Esophagus mucosa (tissue), 1 donor: Measurements from ENCODE around the gene LRRC17. TPM values are rescaled to one million over a fixed set of nuclear protein-coding genes. Genes with fewer than 3 reads are reported as not detected.
"Not testable (repeated sequence)": the region's sequence is repeated elsewhere in the genome, so short reads cannot be mapped to it uniquely, and the experiment has no call there.

Source experiments
- ATAC-seq: fragments of 200-7000 bp; cut with Tn5 transposase; one replicate; pipeline ENCODE4 v1.9.1; 2020
- total RNA-seq: library from RNA; stranded (reverse); gene quantifications from one replicate; pipeline ENCODE4 v1.2.4, GENCODE V29; 2023
- donor health status: DM: yes; HTN: yes; CAD: no.

LRRC17 gene
- total RNA-seq, 1 donor from 2014 or later, result 0.32 TPM

GRCh38 chr7:102943423-102944169 is 30.8 kb downstream of the LRRC17 start:
- ATAC-seq, result no peak

- no peak for ATAC-seq
Measured at GRCh38 chr7:102944241-102944640, 31.4 kb downstream of the LRRC17 start.

- no peak for ATAC-seq
Measured at GRCh38 chr7:102951839-102952238, 39.0 kb downstream of the LRRC17 start.

- ATAC-seq, result no peak
Measured at GRCh38 chr7:102953406-102953805, 40.6 kb downstream of the LRRC17 start.

GRCh38 chr7:102954359-102954758 is 41.6 kb downstream of the LRRC17 start:
- ATAC-seq, result not testable (repeated sequence)

GRCh38 chr7:102958004-102958403 is 45.2 kb downstream of the LRRC17 start:
- not testable (repeated sequence) for ATAC-seq

GRCh38 chr7:102961993-102962392 is 49.2 kb downstream of the LRRC17 start:
- ATAC-seq, result not testable (repeated sequence)

- no peak for ATAC-seq
Measured at GRCh38 chr7:102966465-102966864, 53.7 kb downstream of the LRRC17 start.

GRCh38 chr7:102967798-102968197 is 55.0 kb downstream of the LRRC17 start:
- no peak for ATAC-seq

GRCh38 chr7:102973096-102973802 is 60.4 kb downstream of the LRRC17 start:
- ATAC-seq, result no peak

GRCh38 chr7:102974366-102975236 is 61.8 kb downstream of the LRRC17 start:
- ATAC-seq, result no peak

- no peak for ATAC-seq
Measured at GRCh38 chr7:102975854-102976253, 63.1 kb downstream of the LRRC17 start.

GRCh38 chr7:102976493-102976892 is 63.7 kb downstream of the LRRC17 start:
- no peak for ATAC-seq

- not testable (repeated sequence) for ATAC-seq
Measured at GRCh38 chr7:102977586-102977985, 64.8 kb downstream of the LRRC17 start.

- ATAC-seq, result peak; percentile 10
Measured at GRCh38 chr7:102978284-102978683, 65.5 kb downstream of the LRRC17 start.

- ATAC-seq, result no peak
Measured at GRCh38 chr7:102979670-102980069, 66.9 kb downstream of the LRRC17 start.

- ATAC-seq, result no peak
Measured at GRCh38 chr7:102981451-102981850, 68.7 kb downstream of the LRRC17 start.

- ATAC-seq, result no peak
Measured at GRCh38 chr7:102982235-102982634, 69.4 kb downstream of the LRRC17 start.

- no peak for ATAC-seq
Measured at GRCh38 chr7:102983602-102984001, 70.8 kb downstream of the LRRC17 start.

GRCh38 chr7:102985176-102985783 is 72.5 kb downstream of the LRRC17 start:
- ATAC-seq, result no peak

- ATAC-seq, result no peak
Measured at GRCh38 chr7:102988088-102988487, 75.3 kb downstream of the LRRC17 start.
